Naive thymus-derived CD8-positive, alpha-beta T cell (primary cell): Measurements from ENCODE around the gene MBD2. TPM values are rescaled to one million over a fixed set of nuclear protein-coding genes. Genes with fewer than 3 reads are reported as not detected.
"Not testable (repeated sequence)": the region's sequence is repeated elsewhere in the genome, so short reads cannot be mapped to it uniquely, and the experiment has no call there.

Experiments
- ATAC-seq, 2 donors: fragments of 150-1000 bp; cut with Tn5 transposase in 1 of 2; sonication (Bioruptor Pico), chemical (Tn5 transposase) in 1 of 2; 1 replicate in 1 of 2; 2 replicates in 1 of 2; pipeline ENCODE4 v1.10.0; 2021; ENCODE audit warnings: mild to moderate bottlenecking in 2 of 2, moderate library complexity in 2 of 2
- POLR2A ChIA-PET: fragments of 350-600 bp; sonication (Branson Sonifier 250); formaldehyde crosslinking; loops from one replicate; lab custom pipeline; 2021; ENCODE audit warnings: antibody characterized with exemption; lab: Charles Lee
- DNase-seq, 10 donors: peaks; one replicate each; pipeline versions ENCODE4 v3.0.0 to v3.0.0-alpha.2; 2020 to 2022
- H3K27ac Mint-ChIP-seq, 10 donors: one replicate each; pipeline ENCODE4 v1.8.0; 2020 to 2022; ENCODE audit warnings: mild to moderate bottlenecking in 10 of 10, mixed read lengths in 10 of 10, moderate library complexity in 4 of 10, inconsistent platforms in 1 of 10
- H3K27me3 Mint-ChIP-seq, 5 donors: one replicate each; pipeline ENCODE4 v1.8.0; 2021 to 2022; ENCODE audit warnings: mixed read lengths in 5 of 5
- H3K36me3 Mint-ChIP-seq, 3 donors: one replicate each; pipeline ENCODE4 v1.8.0; 2020 to 2022; ENCODE audit warnings: mixed read lengths in 3 of 3, mild to moderate bottlenecking in 2 of 3, inconsistent platforms in 1 of 3
- H3K4me1 Mint-ChIP-seq, 4 donors: one replicate each; pipeline ENCODE4 v1.8.0; 2021 to 2022; ENCODE audit warnings: mixed read lengths in 4 of 4
- H3K4me3 Mint-ChIP-seq, 10 donors: one replicate each; pipeline ENCODE4 v1.8.0; 2020 to 2022; ENCODE audit warnings: mild to moderate bottlenecking in 10 of 10, mixed read lengths in 10 of 10, moderate library complexity in 6 of 10, inconsistent platforms in 1 of 10
- H3K9me3 Mint-ChIP-seq, 9 donors: one replicate each; pipeline ENCODE4 v1.8.0; 2020 to 2022; ENCODE audit warnings: mixed read lengths in 9 of 9, mild to moderate bottlenecking in 3 of 9, inconsistent platforms in 1 of 9, moderate library complexity in 1 of 9
- polyA plus RNA-seq, 3 donors: library from polyadenylated mRNA; unstranded; fragments of 300-500 nt; fragmentation: Illumina TruSeq; gene quantifications; one replicate each; pipeline ENCODE4 v1.2.3, GENCODE V29; 2021
- total RNA-seq, 8 experiments: library from RNA in 2 of 8; stranded (reverse) in 2 of 8; gene quantifications; one replicate each; pipeline ENCODE4 v1.2.3 and lab custom pipeline; 2021 to 2026

MBD2 gene
- total and polyA plus RNA-seq, 5 experiments from 2014 or later, result 6.3 to 85.1 (median 21.1) TPM

DNA sequence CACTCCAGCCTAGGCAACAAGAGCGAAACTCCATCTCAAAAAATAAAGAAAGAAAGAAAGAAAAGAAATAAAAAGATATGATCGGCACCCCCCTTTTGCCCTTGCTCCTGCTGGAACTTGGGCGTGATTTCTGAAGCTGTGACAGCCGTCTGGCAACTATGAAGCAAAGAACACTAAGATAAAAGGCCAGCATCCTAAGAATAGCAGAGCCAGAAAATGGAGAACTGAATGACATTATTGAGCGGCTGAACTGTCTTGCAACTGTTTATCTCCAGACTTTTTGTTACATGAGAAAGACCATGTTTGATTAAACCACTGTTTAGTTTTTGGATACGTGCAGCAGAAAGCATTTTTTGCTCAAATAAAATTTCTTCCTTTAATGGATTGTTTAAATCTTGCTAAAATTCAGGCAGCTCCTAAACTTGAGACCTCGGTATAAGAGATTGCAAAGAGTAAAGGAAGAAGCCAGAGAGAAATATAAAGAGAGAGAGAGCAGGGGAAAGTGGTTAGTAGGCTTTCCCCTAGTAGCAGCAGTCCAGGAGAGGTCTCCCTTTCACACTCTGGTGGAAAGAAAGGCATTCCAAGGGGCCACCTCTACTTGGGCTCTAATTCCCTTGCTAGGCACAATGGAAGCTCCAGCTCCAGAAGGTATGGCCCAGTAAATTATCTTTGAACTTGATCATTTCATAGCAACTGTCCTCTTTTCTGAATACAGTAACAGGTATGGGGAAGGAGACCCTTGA is 8.2 kb upstream of the MBD2 start:
- ATAC-seq, result no peak

GRCh38 chr18:54229421-54230059 is 5.1 kb upstream of the MBD2 start:
- Mint-ChIP-seq H3K4me1 (peaks cover 1 to 6% (median 5%) of the 10 kb centered on the region in 4 donors), H3K27me3 (no peaks in the 10 kb centered on the region), H3K27ac (peak overlapping the region in 1 of 10 donors; percentile 4), H3K4me3 (no peak overlapping the region), H3K9me3 (no peaks in the 10 kb centered on the region), H3K36me3 (no peaks in the 10 kb centered on the region)
- POLR2A ChIA-PET, result no interaction called here
- ATAC-seq (no peak), DNase-seq (no peak)

More for the DNA sequence above, 8.2 kb upstream of the MBD2 start:
- no peak overlapping the region for H3K27ac Mint-ChIP-seq
- DNase-seq, result no peak
- H3K36me3 Mint-ChIP-seq, result no peaks in the 10 kb centered on the region
- H3K27me3 Mint-ChIP-seq, result peaks cover 0 to 6% (median 0%) of the 10 kb centered on the region in 5 donors
- POLR2A ChIA-PET, result interaction anchor here (0.5 kb wide), 1 partner anchor 36 kb away, joined by 4 read pairs; no protein-coding TSS in a partner anchor
- no peaks in the 10 kb centered on the region for H3K9me3 Mint-ChIP-seq
- H3K4me3 Mint-ChIP-seq, result no peak overlapping the region
- no peaks in the 10 kb centered on the region for H3K4me1 Mint-ChIP-seq

DNA sequence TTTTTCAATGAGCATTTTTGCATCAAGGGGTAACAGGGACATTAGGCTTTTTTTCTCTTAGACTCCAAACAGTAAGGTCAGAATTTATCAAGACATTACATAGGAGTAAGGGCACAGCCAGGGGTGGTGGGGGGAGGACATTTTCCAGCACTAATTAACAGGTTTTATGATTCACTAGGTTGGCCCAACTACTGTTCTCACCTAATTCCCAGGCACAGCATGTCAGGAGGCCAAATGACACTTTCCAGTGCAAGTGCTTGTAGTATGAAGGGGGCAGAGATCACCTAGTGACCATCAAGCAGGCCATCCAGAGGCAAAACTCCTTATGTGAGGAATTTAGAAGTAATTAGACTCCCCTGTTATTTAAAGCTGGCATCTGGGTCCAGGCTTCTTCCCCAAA is 3.9 kb upstream of the MBD2 start:
- DNase-seq (no peak), ATAC-seq (no peak)
- POLR2A ChIA-PET, result no interaction called here
- H3K27ac Mint-ChIP-seq, result no peak overlapping the region
- no peaks in the 10 kb centered on the region for H3K27me3 Mint-ChIP-seq
- H3K36me3 Mint-ChIP-seq, result no peaks in the 10 kb centered on the region
- no peak overlapping the region for H3K4me3 Mint-ChIP-seq
- H3K4me1 Mint-ChIP-seq, result peaks cover 5 to 13% (median 9%) of the 10 kb centered on the region in 4 donors
- no peaks in the 10 kb centered on the region for H3K9me3 Mint-ChIP-seq

DNA sequence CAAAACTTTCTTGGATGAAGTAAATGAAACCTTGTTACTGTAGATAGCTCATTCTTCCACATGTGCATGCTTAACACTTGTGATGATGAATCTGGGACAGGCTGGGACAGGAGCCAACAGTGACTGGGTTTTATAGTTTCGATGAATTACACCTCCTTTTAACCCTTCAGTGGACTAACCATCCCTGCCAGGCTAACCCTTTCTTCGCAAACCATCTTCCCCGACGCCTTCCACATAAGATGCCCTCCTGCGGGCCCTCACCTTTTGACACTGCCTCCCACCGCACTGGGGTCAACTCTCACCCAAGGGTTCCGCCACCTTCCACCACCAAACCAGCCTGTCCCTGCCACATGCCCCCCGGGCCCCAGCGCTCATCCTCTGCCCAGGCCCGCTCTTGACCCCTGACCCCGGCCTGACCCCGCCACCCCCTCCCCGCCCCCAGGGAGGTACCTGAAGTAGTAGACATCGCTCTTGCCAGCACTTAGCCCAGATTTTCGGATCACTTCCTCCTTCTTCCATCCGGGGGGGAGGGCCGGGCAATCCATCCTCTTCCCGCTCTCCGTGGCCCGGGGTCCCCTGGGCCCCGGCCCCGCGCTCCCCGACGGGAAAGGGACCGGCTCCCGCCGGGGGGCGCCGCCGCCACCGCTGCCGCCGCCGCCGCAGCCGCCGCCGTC is 764 bp downstream of the MBD2 start:
- H3K36me3 Mint-ChIP-seq, result peaks cover 0 to 4% (median 0%) of the 10 kb centered on the region in 3 donors
- no peaks in the 10 kb centered on the region for H3K27me3 Mint-ChIP-seq
- H3K27ac Mint-ChIP-seq, result peak overlapping the region; percentile 91 to 97 (median 95)
- peak in 7 of 10 donors; percentile 5 to 66 (median 26) for DNase-seq
- H3K9me3 Mint-ChIP-seq, result no peaks in the 10 kb centered on the region
- ATAC-seq, result peak; percentile 12 to 20
- peaks cover 8 to 50% (median 46%) of the 10 kb centered on the region in 4 donors for H3K4me1 Mint-ChIP-seq
- POLR2A ChIA-PET, result interaction anchor here (1.1 to 3.1 kb wide), 5 partner anchors 23 to 129 kb away, joined by 3 to 52 read pairs (median 3); partner anchors contain the start of gene POLI
- H3K4me3 Mint-ChIP-seq, result peak overlapping the region; percentile 88 to 98 (median 92)

- ATAC-seq, result peak; percentile 44 to 66
- Mint-ChIP-seq H3K9me3 (no peaks in the 10 kb centered on the region), H3K27me3 (no peaks in the 10 kb centered on the region), H3K27ac (peak overlapping the region; percentile 91 to 97 (median 95)), H3K4me1 (peaks cover 8 to 57% (median 51%) of the 10 kb centered on the region in 4 donors), H3K36me3 (peaks cover 0 to 4% (median 0%) of the 10 kb centered on the region in 3 donors), H3K4me3 (peak overlapping the region; percentile 88 to 98 (median 92))
- DNase-seq, result peak in 9 of 10 donors; percentile 12 to 73 (median 64)
- POLR2A ChIA-PET, result interaction anchor here (1.1 to 3.1 kb wide), 5 partner anchors 24 to 129 kb away, joined by 3 to 52 read pairs (median 3); partner anchors contain the start of gene POLI
Observed at GRCh38 chr18:54222922-54223567, 1.4 kb downstream of the MBD2 start.

GRCh38 chr18:54220406-54220805 is 4.1 kb downstream of the MBD2 start:
- POLR2A ChIA-PET, result interaction anchor here (0.8 to 1.7 kb wide), 2 partner anchors 49 to 50 kb away, joined by 3 to 7 read pairs; partner anchors contain the start of gene POLI
- H3K36me3 Mint-ChIP-seq, result peaks cover 0 to 6% (median 0%) of the 10 kb centered on the region in 3 donors
- ATAC-seq (no peak), DNase-seq (no peak)
- no peaks in the 10 kb centered on the region for H3K9me3 Mint-ChIP-seq
- peak overlapping the region in 3 of 10 donors; percentile 13 to 64 (median 46) for H3K27ac Mint-ChIP-seq
- no peaks in the 10 kb centered on the region for H3K27me3 Mint-ChIP-seq
- H3K4me3 Mint-ChIP-seq, result peak overlapping the region in 1 of 10 donors; percentile 11
- peaks cover 8 to 76% (median 63%) of the 10 kb centered on the region in 4 donors for H3K4me1 Mint-ChIP-seq

DNA sequence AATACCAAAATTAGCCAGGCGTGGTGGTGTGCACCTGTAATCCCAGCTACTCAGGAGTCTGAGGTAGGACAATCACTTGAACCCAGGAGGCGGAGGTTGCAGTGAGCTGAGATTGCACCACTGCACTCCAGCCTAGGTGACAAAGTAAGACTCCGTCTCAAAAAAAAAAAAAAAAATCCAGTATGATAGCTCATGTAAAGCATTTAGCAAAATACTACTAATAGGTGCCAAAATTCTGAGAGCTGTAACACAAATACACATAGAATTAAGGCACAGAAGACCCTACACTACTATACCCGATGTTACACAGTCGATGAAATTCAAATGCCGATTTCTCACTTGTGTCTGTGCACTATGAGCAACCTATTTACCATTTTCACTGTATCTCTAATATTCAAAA is 5.7 kb downstream of the MBD2 start:
- POLR2A ChIA-PET, result interaction anchor here (0.7 kb wide), 1 partner anchor 28 kb away, joined by 4 read pairs; no protein-coding TSS in a partner anchor
- not testable (repeated sequence) for H3K27me3 Mint-ChIP-seq, H3K4me3 Mint-ChIP-seq, DNase-seq, ATAC-seq, H3K9me3 Mint-ChIP-seq
- Mint-ChIP-seq H3K4me1 (peaks cover 8 to 79% (median 58%) of the 10 kb centered on the region in 4 donors), H3K27ac (peak overlapping the region in 2 of 10 donors; percentile 12 to 64), H3K36me3 (peaks cover 0 to 12% (median 0%) of the 10 kb centered on the region in 3 donors)

GRCh38 chr18:54218299-54218698 is 6.2 kb downstream of the MBD2 start:
- H3K27ac Mint-ChIP-seq, result peak overlapping the region in 1 of 10 donors; percentile 56
- peaks cover 8 to 80% (median 55%) of the 10 kb centered on the region in 4 donors for H3K4me1 Mint-ChIP-seq
- DNase-seq (no peak), ATAC-seq (no peak)
- H3K9me3 Mint-ChIP-seq, result no peaks in the 10 kb centered on the region
- no peak overlapping the region for H3K4me3 Mint-ChIP-seq
- peaks cover 0 to 12% (median 0%) of the 10 kb centered on the region in 3 donors for H3K36me3 Mint-ChIP-seq
- POLR2A ChIA-PET, result interaction anchor here (0.7 kb wide), 1 partner anchor 27 kb away, joined by 4 read pairs; no protein-coding TSS in a partner anchor
- no peaks in the 10 kb centered on the region for H3K27me3 Mint-ChIP-seq

- Mint-ChIP-seq H3K36me3 (peaks cover 0 to 12% (median 0%) of the 10 kb centered on the region in 3 donors), H3K4me3 (peak overlapping the region in 2 of 10 donors; percentile 11 to 50), H3K27me3 (no peaks in the 10 kb centered on the region), H3K27ac (peak overlapping the region in 2 of 10 donors; percentile 25 to 56), H3K9me3 (no peaks in the 10 kb centered on the region), H3K4me1 (peaks cover 8 to 78% (median 49%) of the 10 kb centered on the region in 4 donors)
- POLR2A ChIA-PET, result no interaction called here
- DNase-seq (no peak), ATAC-seq (no peak)
Observed at GRCh38 chr18:54217624-54218023, 6.8 kb downstream of the MBD2 start.

DNA sequence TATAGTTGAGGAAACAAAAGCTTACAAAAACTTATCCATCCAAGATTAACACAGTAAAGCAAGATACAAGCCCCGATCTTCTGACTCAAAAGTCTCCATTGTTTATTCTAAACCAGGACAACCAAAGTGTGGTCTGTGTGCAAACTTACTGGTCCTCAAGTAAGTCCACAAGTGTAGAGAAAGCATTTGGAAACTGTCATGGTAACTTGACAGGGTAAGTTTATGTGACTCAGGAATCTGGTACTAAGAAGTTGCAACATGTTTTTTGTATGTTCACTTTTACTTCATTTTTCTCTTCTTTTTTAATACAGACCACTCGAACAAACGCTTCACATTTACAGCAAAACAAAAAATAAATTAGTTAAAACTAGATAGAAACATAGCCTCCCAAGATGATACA is 9.4 kb downstream of the MBD2 start:
- no peaks in the 10 kb centered on the region for H3K27me3 Mint-ChIP-seq
- H3K4me1 Mint-ChIP-seq, result peaks cover 15 to 76% (median 53%) of the 10 kb centered on the region in 4 donors
- peak overlapping the region in 1 of 10 donors; percentile 48 for H3K27ac Mint-ChIP-seq
- H3K4me3 Mint-ChIP-seq, result no peak overlapping the region
- ATAC-seq, result no peak
- DNase-seq, result no peak
- H3K9me3 Mint-ChIP-seq, result no peaks in the 10 kb centered on the region
- peaks cover 0 to 8% (median 0%) of the 10 kb centered on the region in 3 donors for H3K36me3 Mint-ChIP-seq
- POLR2A ChIA-PET, result no interaction called here

GRCh38 chr18:54210463-54210862 is 14.0 kb downstream of the MBD2 start:
- Mint-ChIP-seq H3K9me3 (no peaks in the 10 kb centered on the region), H3K4me3 (no peak overlapping the region), H3K27me3 (no peaks in the 10 kb centered on the region), H3K36me3 (peaks cover 0 to 7% (median 0%) of the 10 kb centered on the region in 3 donors), H3K27ac (peak overlapping the region in 2 of 10 donors; percentile 0 to 42), H3K4me1 (peaks cover 33 to 72% (median 56%) of the 10 kb centered on the region in 4 donors)
- no peak for ATAC-seq
- POLR2A ChIA-PET, result no interaction called here
- DNase-seq, result no peak
